Islet precursor cell (in vitro differentiated cells): ENCODE results near the gene GPR137.
A peak's percentile ranks its signal among the peaks of the same experiment; 100 is the strongest.

ENCODE experiments used
- DNase-seq: peaks from one replicate; pipeline ENCODE4 v3.0.0-alpha.2; 2018

Gene GPR137

GRCh38 chr11:64265176-64266160 is 20.2 kb upstream of the GPR137 start:
- DNase-seq: no peak

- DNase-seq: no peak
Measured at GRCh38 chr11:64266339-64266738, 19.3 kb upstream of the GPR137 start.

GRCh38 chr11:64267207-64267945 is 18.3 kb upstream of the GPR137 start:
- no peak for DNase-seq

DNA sequence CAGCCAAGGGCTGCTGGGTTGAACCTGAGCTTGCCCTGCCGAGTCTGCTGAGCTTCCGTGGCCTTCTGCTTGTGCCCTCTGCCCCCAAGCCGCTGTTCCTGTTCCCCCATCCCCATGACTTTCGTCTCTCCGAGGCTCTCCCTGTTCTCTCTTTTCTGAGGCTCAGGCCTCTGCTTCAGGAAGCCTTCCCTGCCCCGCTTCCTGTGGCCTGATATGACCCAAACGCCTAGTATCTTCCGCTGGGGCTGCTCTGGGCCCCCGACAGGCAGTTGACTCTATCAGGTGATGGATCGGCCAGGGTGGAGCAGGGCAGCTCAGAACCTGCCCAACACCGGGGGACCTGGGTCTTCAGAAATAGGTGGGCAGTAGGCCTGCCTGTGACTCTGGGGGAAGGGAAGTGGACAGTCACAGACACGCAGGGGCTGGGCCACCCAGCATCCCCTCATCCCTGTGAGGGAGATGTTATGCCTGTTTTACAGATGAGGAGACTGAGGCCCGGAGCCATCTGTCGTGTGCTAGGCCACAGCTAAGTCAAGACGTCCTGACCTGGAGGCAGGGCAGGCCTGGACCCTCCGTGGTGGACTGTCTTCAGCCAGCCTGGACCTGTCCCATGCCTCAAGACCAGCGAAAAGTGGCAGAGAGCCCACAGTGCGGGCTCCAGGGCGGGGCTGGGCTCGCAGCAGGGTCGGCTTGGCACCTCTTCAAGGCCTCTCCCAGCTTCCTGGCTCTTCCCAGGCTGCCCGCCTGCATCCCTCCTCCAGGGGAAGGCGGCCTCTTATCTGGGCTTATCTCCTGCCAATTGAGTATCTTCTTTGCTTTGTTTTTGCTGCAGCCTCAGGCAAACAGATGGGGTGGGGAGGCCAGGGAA is 17.4 kb upstream of the GPR137 start:
- peak; percentile 85 for DNase-seq

GRCh38 chr11:64268893-64269539 is 16.6 kb upstream of the GPR137 start:
- peak; percentile 86 for DNase-seq

DNA sequence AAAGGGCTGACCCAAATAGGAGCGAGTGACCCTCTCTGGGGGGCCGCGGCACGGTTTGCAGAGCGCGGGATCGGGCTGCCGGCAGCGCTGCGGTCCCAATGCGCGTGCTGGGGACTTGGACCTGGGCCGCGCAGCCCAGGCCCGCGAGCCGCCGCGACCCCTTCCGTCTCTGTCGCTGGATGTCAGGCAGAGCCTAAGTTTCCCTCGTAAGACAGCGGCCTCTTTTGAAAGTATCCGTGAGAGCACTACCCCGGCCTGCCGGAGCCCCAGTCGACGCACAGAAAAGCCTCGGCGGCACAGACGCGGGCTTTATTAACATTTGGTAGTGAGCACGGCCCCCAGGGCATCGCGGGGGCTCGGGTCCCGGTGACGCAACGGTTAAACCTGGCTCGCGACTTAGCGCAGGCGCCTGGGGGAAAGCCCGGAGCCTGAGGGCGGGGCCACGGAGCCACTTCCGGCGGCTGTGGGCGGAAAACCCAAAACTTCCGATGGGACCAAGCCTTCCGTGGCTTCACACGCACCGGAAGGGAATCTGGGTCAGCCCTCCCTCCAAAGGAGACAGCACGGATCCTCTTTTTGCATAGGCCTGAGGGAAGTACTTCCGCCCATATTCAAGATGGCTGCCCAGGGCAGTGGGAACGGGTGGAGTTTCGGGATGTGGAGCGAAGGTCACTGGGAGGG is 16.0 kb upstream of the GPR137 start:
- peak; percentile 100 for DNase-seq

- no peak for DNase-seq
Measured at GRCh38 chr11:64275031-64275800, 10.4 kb upstream of the GPR137 start.

- DNase-seq: no peak
Measured at GRCh38 chr11:64275841-64276240, 9.8 kb upstream of the GPR137 start.

DNA sequence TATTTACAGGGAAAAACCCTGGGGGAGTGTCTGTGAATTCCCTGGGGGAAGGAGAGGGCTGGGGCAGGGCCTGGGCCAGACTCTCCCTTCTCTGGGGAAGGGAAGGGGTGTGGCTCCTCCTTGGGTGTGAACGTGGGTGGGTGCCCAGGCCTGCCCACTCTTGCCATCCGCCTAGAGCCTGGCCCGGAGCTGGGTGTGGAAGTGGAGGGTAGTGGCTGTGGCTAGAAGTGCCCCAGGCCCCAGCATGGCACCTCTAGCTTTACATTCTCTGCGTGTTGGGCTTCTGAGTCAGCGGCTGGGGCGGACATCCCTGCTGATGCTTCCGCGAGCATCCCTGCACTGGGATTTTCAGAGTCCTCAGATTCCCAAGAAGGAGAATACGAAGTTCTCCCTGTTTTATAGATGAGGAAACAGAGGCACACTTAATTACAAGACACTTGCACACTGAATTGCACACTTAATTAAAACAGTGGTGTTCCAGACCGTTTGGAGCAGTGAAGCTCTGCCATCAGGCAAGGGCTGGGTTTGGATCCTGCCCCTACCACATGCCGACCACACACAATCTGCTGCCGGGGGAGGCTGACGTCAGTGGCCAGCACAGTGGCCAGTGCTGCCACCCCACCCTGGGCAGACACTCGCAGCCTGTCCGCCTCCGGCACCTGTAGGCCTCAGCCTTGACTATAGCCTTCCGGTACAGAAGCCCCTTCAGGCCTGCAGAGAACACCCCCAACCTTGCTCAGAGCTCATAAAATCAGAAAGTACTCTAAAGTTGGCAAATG is 8.8 kb upstream of the GPR137 start:
- DNase-seq: no peak

GRCh38 chr11:64278576-64279190 is 7.0 kb upstream of the GPR137 start:
- no peak for DNase-seq

DNA sequence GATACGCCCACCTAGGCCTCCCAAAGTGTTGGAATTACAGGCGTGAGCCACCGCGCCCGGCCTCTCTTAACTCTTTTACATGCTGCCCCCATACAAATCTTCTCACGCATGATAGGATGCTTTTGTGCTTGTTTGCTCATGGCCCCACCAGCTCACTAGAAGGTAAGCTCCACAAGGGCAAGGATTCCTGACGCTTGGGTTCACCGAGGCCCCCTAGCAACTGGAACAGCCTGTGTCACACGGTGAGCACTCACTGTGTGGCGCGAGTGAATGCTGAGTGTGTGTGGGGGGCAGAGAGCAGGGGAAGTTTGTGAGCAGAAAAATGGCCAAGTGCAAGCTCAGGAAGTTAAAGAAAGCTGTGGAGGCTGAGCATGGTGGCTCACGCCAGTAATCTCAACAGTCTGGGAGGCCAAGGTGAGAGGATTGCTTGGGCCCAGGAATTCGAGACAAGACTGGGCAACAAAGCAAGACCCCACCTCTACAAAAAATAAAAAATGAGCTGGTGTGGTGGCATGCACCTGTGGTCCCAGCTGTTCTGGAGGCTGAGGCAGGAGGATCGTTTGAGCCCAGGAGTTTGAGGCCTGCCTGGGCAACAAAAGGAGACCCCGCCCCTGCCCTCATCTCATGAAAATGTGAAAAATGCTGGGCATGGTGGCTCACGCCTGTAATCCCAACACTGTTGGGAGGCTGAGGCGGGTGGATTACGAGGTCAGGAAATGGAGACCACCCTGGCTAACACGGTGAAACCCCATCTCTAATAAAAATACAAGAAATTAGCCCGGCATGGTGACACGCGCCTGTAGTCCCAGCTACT is 3.5 kb upstream of the GPR137 start:
- DNase-seq: no peak

DNA sequence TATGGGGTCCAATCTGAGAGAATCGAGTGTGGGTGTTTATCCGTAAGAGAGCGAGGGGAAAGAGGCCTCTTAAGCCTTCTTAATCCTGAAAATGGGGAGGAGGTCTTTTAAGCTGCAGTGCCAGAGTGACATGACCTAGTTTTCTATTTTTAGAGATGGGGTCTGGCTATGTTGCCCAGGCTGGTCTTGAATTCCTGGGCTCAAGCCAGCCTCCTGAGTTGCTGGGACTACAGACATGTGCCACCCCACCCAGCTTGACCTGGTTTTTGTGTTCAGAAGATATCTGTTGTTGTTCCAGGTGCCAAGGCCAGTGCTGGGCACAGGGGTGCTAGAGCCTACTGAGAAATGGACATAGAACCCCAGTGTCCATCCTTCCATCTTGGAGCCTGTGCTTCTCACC is 2.6 kb upstream of the GPR137 start:
- DNase-seq: no peak

DNA sequence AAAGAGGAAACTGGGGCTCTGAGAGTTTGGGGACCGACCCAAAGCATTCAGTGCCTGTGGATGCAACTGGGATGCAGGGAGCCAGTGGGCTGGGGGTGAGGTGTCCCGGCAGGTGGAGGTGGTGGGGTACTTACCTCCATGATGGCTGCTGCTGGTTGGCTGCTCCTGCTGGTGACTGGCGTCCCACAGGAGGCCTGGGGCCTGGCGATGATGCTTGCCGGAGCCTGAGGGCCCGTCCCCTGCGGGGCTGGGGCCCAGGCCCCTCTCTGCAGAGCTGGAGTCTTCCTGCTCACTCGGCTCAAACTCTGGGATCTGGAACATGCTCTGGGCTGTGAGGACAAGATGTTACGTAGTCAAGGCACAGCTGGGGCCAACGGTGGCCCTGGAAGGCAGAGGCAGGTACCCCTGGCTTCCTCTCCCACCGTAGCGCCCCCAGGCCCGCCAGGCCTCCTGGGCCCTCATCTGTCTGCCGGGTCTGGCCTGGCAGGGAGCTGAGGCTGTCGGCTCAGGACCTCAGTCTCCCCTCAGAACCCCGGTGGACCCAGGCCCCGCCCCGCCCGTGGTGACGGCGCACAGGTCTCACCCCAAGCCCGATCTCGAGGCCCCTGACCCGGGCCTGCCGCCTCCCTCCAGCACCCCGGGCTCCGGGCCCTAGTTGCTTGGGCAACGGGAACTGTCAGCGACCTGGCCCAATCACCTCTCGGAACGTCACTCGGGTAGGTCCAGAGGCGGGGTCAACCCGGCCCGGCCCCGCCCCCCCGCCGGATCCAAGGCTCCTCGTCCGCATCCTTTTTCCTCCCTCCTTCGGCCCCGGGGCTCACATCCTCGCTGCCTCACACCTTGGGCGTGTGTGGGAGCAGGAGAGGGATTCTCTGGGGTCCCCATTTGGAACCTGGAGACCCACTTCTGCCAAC is 1.3 kb upstream of the GPR137 start, which contains the start of gene BAD:
Gene BAD (minus strand): TSS at position 618 of the 914 bp plus-strand sequence. CDS start 297 bp downstream, at position 321.
- DNase-seq: peak; percentile 97

DNA sequence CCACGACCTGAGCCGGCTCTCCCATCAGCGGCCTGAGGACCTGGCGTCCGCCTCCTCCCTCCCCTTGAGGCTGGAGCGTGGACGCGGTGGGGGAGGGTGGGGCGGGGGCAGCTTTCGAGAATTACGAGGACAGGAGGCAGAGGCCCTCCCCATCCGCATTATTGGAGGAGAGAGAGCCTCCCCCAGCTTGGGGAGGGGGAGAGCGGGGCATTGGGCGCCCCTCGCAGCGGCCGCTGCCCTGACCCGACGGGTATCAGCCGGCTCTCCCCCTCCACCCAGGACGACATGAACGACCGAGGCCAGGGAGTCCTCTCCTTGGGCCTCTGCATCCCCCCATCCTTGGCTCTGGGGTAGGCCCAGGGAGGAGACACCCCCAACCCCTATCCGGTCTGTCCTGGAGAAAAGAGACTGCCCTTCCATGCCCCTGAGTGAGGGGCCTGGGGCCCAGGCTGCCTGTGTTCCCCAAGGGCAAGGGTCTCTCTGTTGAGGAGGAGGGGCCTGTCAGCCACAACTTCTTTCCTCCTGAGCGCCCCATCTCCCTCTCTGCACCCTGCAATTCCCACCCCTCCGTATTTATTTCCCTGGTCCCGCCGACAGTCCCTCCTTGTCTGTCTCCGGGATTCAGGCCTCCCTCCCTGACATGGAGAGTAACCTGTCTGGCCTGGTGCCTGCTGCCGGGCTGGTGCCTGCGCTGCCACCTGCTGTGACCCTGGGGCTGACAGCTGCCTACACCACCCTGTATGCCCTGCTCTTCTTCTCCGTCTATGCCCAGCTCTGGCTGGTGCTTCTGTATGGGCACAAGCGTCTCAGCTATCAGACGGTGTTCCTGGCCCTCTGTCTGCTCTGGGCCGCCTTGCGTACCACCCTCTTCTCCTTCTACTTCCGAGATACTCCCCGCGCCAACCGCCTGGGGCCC is 495 bp downstream of the GPR137 start:
- peak; percentile 63 for DNase-seq

- no peak for DNase-seq
Measured at GRCh38 chr11:64286801-64287159, 1.1 kb downstream of the GPR137 start.

- DNase-seq: no peak
Measured at GRCh38 chr11:64287676-64288352, 2.2 kb downstream of the GPR137 start.
